ENCODE measurements around the gene HEXIM2.

DNA sequence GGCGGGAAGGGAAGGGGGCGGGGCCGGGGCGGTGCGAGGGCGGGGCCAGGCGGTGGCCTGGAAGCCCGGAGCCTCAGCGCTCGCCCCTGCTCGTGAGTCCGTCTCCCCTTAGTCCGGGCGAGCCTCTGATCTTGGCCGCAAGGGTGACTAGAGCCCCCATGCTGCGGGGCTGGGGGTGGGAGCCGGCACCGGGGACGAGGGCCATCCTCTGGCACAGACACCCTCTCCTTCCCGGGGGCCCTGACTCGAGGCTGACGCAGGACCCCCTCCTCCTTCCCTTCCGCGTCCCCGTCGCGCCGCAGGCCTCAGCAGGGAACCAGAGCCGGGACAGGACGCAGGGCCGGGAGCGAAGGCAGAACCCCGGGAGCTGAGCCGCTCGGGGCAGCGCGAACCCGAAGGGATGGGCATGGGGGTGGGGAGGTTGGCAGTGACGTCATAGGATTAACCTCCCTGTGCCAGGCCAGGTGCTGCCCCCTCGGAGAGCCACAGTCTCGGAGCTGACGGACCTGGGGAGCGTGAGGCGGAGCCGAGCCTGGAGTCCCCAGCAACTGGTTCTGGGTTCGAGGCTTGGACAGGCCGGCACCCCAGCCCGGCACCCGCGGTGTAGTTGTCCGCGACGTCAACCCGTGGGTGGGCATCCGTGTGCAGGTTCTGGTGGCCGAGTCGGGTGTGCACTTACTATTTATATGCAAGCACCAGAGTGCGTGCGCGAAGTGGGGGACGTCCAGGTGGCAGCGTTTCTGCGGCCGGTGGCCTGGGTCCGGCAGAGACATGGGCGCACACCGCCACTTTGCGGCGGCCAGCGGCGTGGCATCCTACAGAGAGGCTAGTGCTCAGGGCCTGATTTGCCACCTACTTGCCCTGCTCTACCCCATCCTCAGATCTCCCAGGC lies 28.9 kb upstream of the HEXIM2 start:
- TF ChIP-seq POLR2A (IDR thresholded peaks at IDR 0.05) (peak; percentile 44 to 55), EP300 (IDR thresholded peaks at IDR 0.05) (no peak)
